HepG2 (cell line): ENCODE measurements around the gene LRP10. TPM values are rescaled to one million over a fixed set of nuclear protein-coding genes. Genes with fewer than 3 reads are reported as not detected.
A peak's percentile ranks its signal among the peaks of the same experiment; 100 is the strongest.

Source experiments
- AKAP8 ChIP-seq: sonication (generic); formaldehyde crosslinking; IDR thresholded peaks from 2 replicates; pipeline ENCODE4 v1.5.1; 2020; ENCODE audit warnings: mild to moderate bottlenecking, missing genetic modification reagents
- ATAD3A ChIP-seq: sonication (generic); formaldehyde crosslinking; IDR thresholded peaks from 2 replicates; pipeline ENCODE4 v1.4.0; 2020; ENCODE audit warnings: missing genetic modification reagents
- CC2D1A ChIP-seq: sonication (generic); formaldehyde crosslinking; IDR thresholded peaks from 2 replicates; pipeline ENCODE4 v1.8.1; 2023; ENCODE audit warnings: mild to moderate bottlenecking, missing genetic modification reagents
- ELF4 ChIP-seq: sonication (generic); formaldehyde crosslinking; IDR thresholded peaks from 2 replicates; pipeline ENCODE4 v1.5.0; 2020; ENCODE audit warnings: missing genetic modification reagents, mild to moderate bottlenecking, moderate library complexity, borderline replicate concordance
- HNF4G ChIP-seq, 2 experiments: sonication (generic) in 1 of 2; formaldehyde crosslinking in 1 of 2; IDR thresholded peaks; 2 replicates each; pipeline versions ENCODE4 v1.4.0 to v1.6.1; 2011 to 2020; ENCODE audit warnings: borderline replicate concordance in 2 of 2, low read depth in 2 of 2, mild to moderate bottlenecking in 2 of 2, low read length in 1 of 2, missing genetic modification reagents in 1 of 2, moderate library complexity in 1 of 2
- HOXA9 ChIP-seq: sonication (generic); formaldehyde crosslinking; IDR thresholded peaks from 2 replicates; pipeline ENCODE4 v1.8.1; 2022; ENCODE audit warnings: missing genetic modification reagents, mild to moderate bottlenecking, moderate library complexity, borderline replicate concordance
- ISL2 ChIP-seq: sonication (generic); formaldehyde crosslinking; IDR thresholded peaks from 2 replicates; pipeline ENCODE4 v1.5.0; 2020; ENCODE audit warnings: missing genetic modification reagents
- MZF1 ChIP-seq: sonication (generic); formaldehyde crosslinking; IDR thresholded peaks from 2 replicates; pipeline ENCODE4 v1.8.1; 2023; ENCODE audit warnings: mild to moderate bottlenecking, missing genetic modification reagents, borderline replicate concordance
- NFE2L2 ChIP-seq: fragments of 150-350 bp; IDR thresholded peaks from 2 replicates; pipeline ENCODE4 v1.6.1; 2014; ENCODE audit warnings: low read length
- NONO ChIP-seq, 2 experiments: fragments of 450-650 bp in 1 of 2; sonication (generic) in 1 of 2; formaldehyde crosslinking in 1 of 2; IDR thresholded peaks in 1 of 2; conservative IDR thresholded peaks in 1 of 2; 2 replicates each; pipeline versions ENCODE4 v1.6.1 to v1.8.0; 2017 to 2022; ENCODE audit warnings: mild to moderate bottlenecking in 1 of 2, missing genetic modification reagents in 1 of 2, moderate library complexity in 1 of 2
- PCBP2 ChIP-seq: fragments of 200-400 bp; formaldehyde crosslinking; optimal IDR thresholded peaks from 2 replicates; pipeline ENCODE3; 2018; ENCODE audit warnings: low read length, low read depth; ENCODE audit not compliant: poor library complexity, severe bottlenecking
- RARG ChIP-seq: sonication (generic); formaldehyde crosslinking; IDR thresholded peaks from 2 replicates; pipeline ENCODE4 v1.4.0; 2020; ENCODE audit warnings: low read depth, mild to moderate bottlenecking, missing genetic modification reagents
- SIX4 ChIP-seq: sonication (generic); formaldehyde crosslinking; IDR thresholded peaks from 2 replicates; pipeline ENCODE4 v1.4.0; 2020; ENCODE audit warnings: missing genetic modification reagents
- SMYD3 ChIP-seq: sonication (generic); formaldehyde crosslinking; IDR thresholded peaks from 2 replicates; pipeline ENCODE4 v1.8.1; 2023; ENCODE audit warnings: mild to moderate bottlenecking, missing genetic modification reagents
- TBL1XR1 ChIP-seq: fragments of 150-350 bp; IDR thresholded peaks from 2 replicates; pipeline ENCODE4 v1.6.1; 2014; ENCODE audit warnings: borderline replicate concordance, low read length; ENCODE audit not compliant: partially characterized antibody
- ZMYM2 ChIP-seq: sonication (generic); formaldehyde crosslinking; IDR thresholded peaks from 2 replicates; pipeline ENCODE4 v1.8.0; 2022; ENCODE audit warnings: mild to moderate bottlenecking, missing genetic modification reagents
- ZNF251 ChIP-seq: sonication (generic); formaldehyde crosslinking; IDR thresholded peaks from 2 replicates; pipeline ENCODE4 v1.9.0; 2021; ENCODE audit warnings: mild to moderate bottlenecking, missing genetic modification reagents
- ZNF260 ChIP-seq: sonication (generic); formaldehyde crosslinking; IDR thresholded peaks from 2 replicates; pipeline ENCODE4 v1.4.0; 2020; ENCODE audit warnings: missing genetic modification reagents, low read depth, mild to moderate bottlenecking, borderline replicate concordance
- ZNF263 ChIP-seq: sonication (generic); formaldehyde crosslinking; IDR thresholded peaks from 2 replicates; pipeline ENCODE4 v1.4.0; 2020; ENCODE audit warnings: missing genetic modification reagents
- ZNF337 ChIP-seq: sonication (generic); formaldehyde crosslinking; IDR thresholded peaks from 2 replicates; pipeline ENCODE4 v1.5.1; 2020; ENCODE audit warnings: missing genetic modification reagents, low read depth, mild to moderate bottlenecking, borderline replicate concordance
- ZNF547 ChIP-seq: sonication (generic); formaldehyde crosslinking; IDR thresholded peaks from 2 replicates; pipeline ENCODE4 v1.5.1; 2020; ENCODE audit warnings: mild to moderate bottlenecking, missing genetic modification reagents
- ZNF552 ChIP-seq: sonication (generic); formaldehyde crosslinking; IDR thresholded peaks from 2 replicates; pipeline ENCODE4 v1.9.0; 2022; ENCODE audit warnings: missing genetic modification reagents, mild to moderate bottlenecking, borderline replicate concordance
- ZNF580 ChIP-seq: IDR thresholded peaks from 2 replicates; pipeline ENCODE4 v1.6.1; 2016; ENCODE audit warnings: low read depth, borderline replicate concordance
- ZNF839 ChIP-seq: sonication (generic); formaldehyde crosslinking; IDR thresholded peaks from 2 replicates; pipeline ENCODE4 v1.4.0; 2020; ENCODE audit warnings: missing genetic modification reagents, mild to moderate bottlenecking, borderline replicate concordance
- polyA plus RNA-seq, 8 experiments: library from polyadenylated mRNA; depleted of rRNA in 3 of 8; stranded (reverse) in 7 of 8; unstranded in 1 of 8; fragments of >200 nt; fragmentation: Illumina TruSeq in 4 of 8; extraction: Trizol in 4 of 8; gene quantifications; 2 replicates each; pipeline versions ENCODE4 v1.2.1 to v1.2.3, GENCODE V29; 2011 to 2016; ENCODE audit warnings: low read depth in 4 of 8, missing spikeins in 1 of 8, mixed read lengths in 1 of 8; ENCODE audit not compliant: insufficient read depth in 1 of 8
- total RNA-seq, 5 experiments: library from RNA; depleted of rRNA; stranded (reverse); fragments of >200 nt; fragmentation: Illumina TruSeq; extraction: Trizol; gene quantifications; 2 replicates each; pipeline ENCODE4 v1.2.3, GENCODE V29; 2016; ENCODE audit warnings: low read depth in 1 of 5
- TF ChIP-seq, protein P1 (sequence below): sonication (generic); formaldehyde crosslinking; IDR thresholded peaks from 2 replicates; pipeline ENCODE4 v1.8.0; 2022; ENCODE audit warnings: mild to moderate bottlenecking, missing genetic modification reagents; ENCODE audit not compliant: insufficient replicate concordance
- TF ChIP-seq, protein P2 (sequence below): sonication (generic); formaldehyde crosslinking; conservative IDR thresholded peaks from 2 replicates; pipeline ENCODE4 v1.8.1; 2023; ENCODE audit warnings: missing genetic modification reagents
- TF ChIP-seq, protein P3 (sequence below): sonication (generic); formaldehyde crosslinking; IDR thresholded peaks from 2 replicates; pipeline ENCODE4 v1.4.0; 2020; ENCODE audit warnings: missing genetic modification reagents

LRP10 gene
- total and polyA plus RNA-seq, 2 of the 13 experiments (the other 11 are each of a cell fraction or from before 2014, with no cell fraction given), result 16.9 to 45.2 TPM

DNA sequence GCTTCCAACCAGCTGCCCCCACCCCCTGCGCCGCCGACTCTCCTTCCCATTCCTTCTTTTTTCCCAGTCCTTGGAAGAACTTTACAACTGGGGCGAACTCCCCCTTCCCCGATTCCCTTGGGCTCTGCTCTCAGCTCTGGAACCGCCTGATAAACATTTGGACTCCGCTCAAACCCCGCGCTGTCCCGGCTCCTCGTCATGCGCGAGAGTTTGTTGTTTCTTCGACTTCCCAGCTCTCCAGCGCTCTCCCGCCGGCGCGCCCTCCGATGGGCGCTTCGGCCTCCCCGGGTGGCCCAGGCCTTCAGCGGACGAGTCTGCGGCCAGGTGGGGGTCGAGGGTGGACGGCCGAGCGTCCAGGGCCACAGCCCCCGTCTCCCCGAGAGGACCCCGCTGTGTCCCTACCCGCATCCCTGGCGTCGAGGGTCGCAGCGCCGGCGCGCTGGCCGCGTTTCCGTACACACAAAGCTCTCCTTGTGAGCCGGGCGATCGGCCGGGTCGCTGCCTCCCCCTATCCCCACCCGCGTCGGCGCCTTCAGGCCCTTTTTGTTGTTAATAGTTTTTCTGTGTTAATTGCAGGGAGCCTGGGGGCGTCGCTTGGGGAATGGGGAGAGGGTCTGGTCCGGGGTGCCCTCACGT lies 34.3 kb upstream of the LRP10 start (continued):
- TF ChIP-seq, protein P1, sequence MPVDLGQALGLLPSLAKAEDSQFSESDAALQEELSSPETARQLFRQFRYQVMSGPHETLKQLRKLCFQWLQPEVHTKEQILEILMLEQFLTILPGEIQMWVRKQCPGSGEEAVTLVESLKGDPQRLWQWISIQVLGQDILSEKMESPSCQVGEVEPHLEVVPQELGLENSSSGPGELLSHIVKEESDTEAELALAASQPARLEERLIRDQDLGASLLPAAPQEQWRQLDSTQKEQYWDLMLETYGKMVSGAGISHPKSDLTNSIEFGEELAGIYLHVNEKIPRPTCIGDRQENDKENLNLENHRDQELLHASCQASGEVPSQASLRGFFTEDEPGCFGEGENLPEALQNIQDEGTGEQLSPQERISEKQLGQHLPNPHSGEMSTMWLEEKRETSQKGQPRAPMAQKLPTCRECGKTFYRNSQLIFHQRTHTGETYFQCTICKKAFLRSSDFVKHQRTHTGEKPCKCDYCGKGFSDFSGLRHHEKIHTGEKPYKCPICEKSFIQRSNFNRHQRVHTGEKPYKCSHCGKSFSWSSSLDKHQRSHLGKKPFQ (CRISPR knock-in tag), result no peak
- TF ChIP-seq CC2D1A (CRISPR knock-in tag) (0 out of 2 replicates have a peak, but pooled peaks have one; percentile 81), ZNF260 (CRISPR knock-in tag) (no peak), ZNF580 (CRISPR knock-in tag) (no peak), PCBP2 (no peak), RARG (CRISPR knock-in tag) (no peak), ZNF337 (no peak), ZNF263 (CRISPR knock-in tag) (no peak), NFE2L2 (no peak), MZF1 (CRISPR knock-in tag) (no peak; the same call in 1 of the 2 replicates), HNF4G (IDR thresholded peaks at IDR 0.05; ENCODE audit: borderline replicate concordance, low read depth, low read length) (no peak), HNF4G (CRISPR knock-in tag; IDR thresholded peaks at IDR 0.05; ENCODE audit: borderline replicate concordance, low read depth) (no peak), ZMYM2 (CRISPR knock-in tag) (peak; percentile 83), ISL2 (CRISPR knock-in tag) (peak; percentile 47; the same call in 1 of the 2 replicates), TBL1XR1 (no peak), ELF4 (CRISPR knock-in tag) (no peak), ZNF552 (CRISPR knock-in tag) (0 out of 2 replicates have a peak, but pooled peaks have one; percentile 17), NONO (IDR thresholded peaks at IDR 0.05) (no peak), NONO (CRISPR knock-in tag; conservative IDR thresholded peaks at IDR 0.05) (peak; percentile 84), ZNF251 (CRISPR knock-in tag) (no peak), SMYD3 (CRISPR knock-in tag) (no peak), ATAD3A (CRISPR knock-in tag) (no peak), ZNF839 (CRISPR knock-in tag) (no peak), ZNF547 (CRISPR knock-in tag) (peak; percentile 92), AKAP8 (CRISPR knock-in tag) (no peak), HOXA9 (no peak), SIX4 (no peak)
- TF ChIP-seq, protein P2, sequence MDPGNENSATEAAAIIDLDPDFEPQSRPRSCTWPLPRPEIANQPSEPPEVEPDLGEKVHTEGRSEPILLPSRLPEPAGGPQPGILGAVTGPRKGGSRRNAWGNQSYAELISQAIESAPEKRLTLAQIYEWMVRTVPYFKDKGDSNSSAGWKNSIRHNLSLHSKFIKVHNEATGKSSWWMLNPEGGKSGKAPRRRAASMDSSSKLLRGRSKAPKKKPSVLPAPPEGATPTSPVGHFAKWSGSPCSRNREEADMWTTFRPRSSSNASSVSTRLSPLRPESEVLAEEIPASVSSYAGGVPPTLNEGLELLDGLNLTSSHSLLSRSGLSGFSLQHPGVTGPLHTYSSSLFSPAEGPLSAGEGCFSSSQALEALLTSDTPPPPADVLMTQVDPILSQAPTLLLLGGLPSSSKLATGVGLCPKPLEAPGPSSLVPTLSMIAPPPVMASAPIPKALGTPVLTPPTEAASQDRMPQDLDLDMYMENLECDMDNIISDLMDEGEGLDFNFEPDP (CRISPR knock-in tag), result 0 out of 2 replicates have a peak, but pooled peaks have one; percentile 75
- TF ChIP-seq, protein P3, sequence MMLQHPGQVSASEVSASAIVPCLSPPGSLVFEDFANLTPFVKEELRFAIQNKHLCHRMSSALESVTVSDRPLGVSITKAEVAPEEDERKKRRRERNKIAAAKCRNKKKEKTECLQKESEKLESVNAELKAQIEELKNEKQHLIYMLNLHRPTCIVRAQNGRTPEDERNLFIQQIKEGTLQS (CRISPR knock-in tag), result no peak
